Mucosa of descending colon (tissue), 3 donors: ENCODE results near the gene EIF3D. TPM values are rescaled to one million over a fixed set of nuclear protein-coding genes. Genes with fewer than 3 reads are reported as not detected.

Source experiments
- ATAC-seq: fragments of 200-7000 bp; cut with Tn5 transposase; one replicate; pipeline ENCODE4 v1.9.1; 2020; ENCODE audit warnings: mild to moderate bottlenecking, moderate library complexity
- DNase-seq, 3 donors: peaks; one replicate each; pipeline ENCODE4 v3.0.0-alpha.2; 2020
- H3K36me3 ChIP-seq: fragments of 200-600 bp; one replicate; pipeline ENCODE4 v1.8.0; 2021; ENCODE audit warnings: low read depth, mild to moderate bottlenecking
- H3K4me1 ChIP-seq: fragments of 200-600 bp; one replicate; pipeline ENCODE4 v1.8.0; 2021; ENCODE audit warnings: low read depth, mild to moderate bottlenecking
- H3K4me3 ChIP-seq: fragments of 200-600 bp; one replicate; pipeline ENCODE4 v1.8.0; 2021; ENCODE audit warnings: mild to moderate bottlenecking
- H3K9me3 ChIP-seq: fragments of 200-600 bp; one replicate; pipeline ENCODE4 v1.8.0; 2021; ENCODE audit warnings: mild to moderate bottlenecking
- intact Hi-C, 2 donors: fragments of 100-400 bp; cut with DNase I in 1 of 2; cut with micrococcal nuclease in 1 of 2; formaldehyde crosslinking; loops; one replicate each; pipeline versions ENCODE4 v1.11.0 to v1.11.1; 2022; cut with DNase I, micrococcal nuclease
- total RNA-seq, 3 donors: library from RNA; stranded (reverse); fragmentation: NEBNext Ultra II Directional in 2 of 3; extraction: Animal tissue kit (Norgen Biotek cat#: 25700) in 2 of 3; gene quantifications; one replicate each; pipeline versions ENCODE4 v1.2.1 to v1.2.4, GENCODE V29; 2021 to 2023
- TF ChIP-seq, protein P1 (sequence below): fragments of 200-600 bp; IDR thresholded peaks from one replicate; pipeline ENCODE4 v1.8.0; 2022; ENCODE audit warnings: antibody characterized with exemption, mild to moderate bottlenecking
- donor health status: DM: no; HTN: no; CAD: no; lungs with moderate emphysema.
- donor health status: DM: no; HTN: no; CAD: no.
- donor health status: DM: no; HTN: yes; CAD: no.

EIF3D gene
- total RNA-seq, 3 donors from 2014 or later: 135 to 145 (median 142) TPM

DNA sequence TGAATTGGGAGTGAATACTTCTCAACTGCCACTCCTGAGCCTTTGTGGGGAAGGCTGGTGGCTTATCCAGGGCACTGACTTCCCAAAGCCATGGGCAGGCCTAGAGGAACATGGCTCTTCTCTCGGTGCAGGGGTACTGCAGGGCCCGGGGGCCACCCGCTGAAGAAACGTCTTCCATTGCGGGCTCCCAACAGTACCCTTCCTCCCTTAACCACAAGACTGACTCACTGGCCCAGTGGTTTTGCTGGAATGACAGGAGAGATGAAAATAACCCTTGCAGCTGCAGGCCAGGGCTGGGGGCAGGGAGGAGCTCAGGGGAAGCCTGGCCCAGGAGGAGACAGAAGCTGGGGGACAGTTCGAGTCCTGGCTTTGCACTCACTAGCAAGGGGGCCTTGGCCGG lies 61.0 kb downstream of the EIF3D start:
- TF ChIP-seq, protein P1, sequence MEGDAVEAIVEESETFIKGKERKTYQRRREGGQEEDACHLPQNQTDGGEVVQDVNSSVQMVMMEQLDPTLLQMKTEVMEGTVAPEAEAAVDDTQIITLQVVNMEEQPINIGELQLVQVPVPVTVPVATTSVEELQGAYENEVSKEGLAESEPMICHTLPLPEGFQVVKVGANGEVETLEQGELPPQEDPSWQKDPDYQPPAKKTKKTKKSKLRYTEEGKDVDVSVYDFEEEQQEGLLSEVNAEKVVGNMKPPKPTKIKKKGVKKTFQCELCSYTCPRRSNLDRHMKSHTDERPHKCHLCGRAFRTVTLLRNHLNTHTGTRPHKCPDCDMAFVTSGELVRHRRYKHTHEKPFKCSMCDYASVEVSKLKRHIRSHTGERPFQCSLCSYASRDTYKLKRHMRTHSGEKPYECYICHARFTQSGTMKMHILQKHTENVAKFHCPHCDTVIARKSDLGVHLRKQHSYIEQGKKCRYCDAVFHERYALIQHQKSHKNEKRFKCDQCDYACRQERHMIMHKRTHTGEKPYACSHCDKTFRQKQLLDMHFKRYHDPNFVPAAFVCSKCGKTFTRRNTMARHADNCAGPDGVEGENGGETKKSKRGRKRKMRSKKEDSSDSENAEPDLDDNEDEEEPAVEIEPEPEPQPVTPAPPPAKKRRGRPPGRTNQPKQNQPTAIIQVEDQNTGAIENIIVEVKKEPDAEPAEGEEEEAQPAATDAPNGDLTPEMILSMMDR: no peak
- peaks cover 18% of the 10 kb centered on the region for H3K4me1 ChIP-seq
- no peak for ATAC-seq

DNA sequence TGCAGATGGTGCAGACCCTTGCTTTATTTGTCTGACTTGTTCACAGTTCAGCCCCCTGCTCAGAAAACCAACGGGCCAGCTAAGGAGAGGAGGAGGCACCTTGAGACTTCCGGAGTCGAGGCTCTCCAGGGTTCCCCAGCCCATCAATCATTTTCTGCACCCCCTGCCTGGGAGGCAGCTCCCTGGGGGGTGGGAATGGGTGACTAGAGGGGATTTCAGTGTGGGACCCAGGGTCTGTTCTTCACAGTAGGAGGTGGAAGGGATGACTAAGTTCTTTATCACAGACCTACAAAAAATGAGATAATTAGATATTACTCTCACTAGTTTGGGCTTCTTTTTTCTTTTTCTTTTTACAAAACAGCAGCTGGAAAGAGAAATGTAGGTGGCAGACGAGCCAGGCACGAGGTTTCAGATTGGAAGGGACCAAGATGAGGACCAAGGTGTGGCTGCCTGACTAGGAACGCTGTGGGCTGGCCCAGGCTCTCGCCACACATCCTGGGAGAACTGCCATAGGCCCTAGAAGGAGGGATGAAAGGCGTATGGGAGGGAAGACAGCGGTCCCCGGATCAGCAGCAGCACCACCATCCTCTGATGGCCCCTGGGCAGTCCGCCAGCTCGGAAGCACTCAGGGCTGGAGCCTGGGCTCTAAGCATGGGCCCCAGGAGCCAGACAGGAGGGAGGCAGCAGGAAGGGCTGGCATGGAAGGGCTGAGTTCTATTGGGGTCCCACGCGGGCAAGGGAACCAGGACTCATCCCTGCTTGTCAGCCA lies 61.7 kb downstream of the EIF3D start:
- ATAC-seq: no peak
- Histone ChIP-seq H3K36me3 (no peaks in the 10 kb centered on the region), H3K4me1 (peaks cover 18% of the 10 kb centered on the region), H3K4me3 (no peak overlapping the region), H3K9me3 (no peaks in the 10 kb centered on the region)
- TF ChIP-seq, protein P1: no peak
- intact Hi-C loops: no loop called here
- DNase-seq: peak in 2 of 3 donors; percentile 65 to 71

More for the DNA sequence above, 61.0 kb downstream of the EIF3D start:
- DNase-seq: no peak
- H3K9me3 ChIP-seq: no peaks in the 10 kb centered on the region
- intact Hi-C loops: no loop called here
- H3K36me3 ChIP-seq: no peaks in the 10 kb centered on the region
- no peak overlapping the region for H3K4me3 ChIP-seq

DNA sequence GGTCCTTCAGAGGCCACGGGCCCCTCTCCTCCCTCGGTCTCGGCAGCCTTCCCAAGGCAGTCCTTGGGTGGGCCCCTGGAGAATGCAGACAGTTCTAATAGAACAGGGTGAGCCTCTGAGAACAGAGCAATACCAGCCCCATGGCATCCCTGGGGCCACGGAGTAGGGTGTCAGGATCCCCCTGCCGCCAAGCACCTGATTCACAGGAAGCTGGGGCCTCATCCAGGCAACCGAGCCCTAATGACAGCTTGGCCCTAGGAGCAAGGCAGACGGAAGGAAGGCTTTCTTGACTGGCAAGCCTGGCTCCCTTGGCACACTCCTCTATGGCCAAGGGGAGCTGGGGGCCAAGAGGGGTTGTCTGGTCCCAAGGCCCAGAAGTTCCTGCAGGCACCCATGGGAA lies 62.7 kb downstream of the EIF3D start:
- H3K4me1 ChIP-seq: peaks cover 19% of the 10 kb centered on the region
- intact Hi-C loops: no loop called here

DNA sequence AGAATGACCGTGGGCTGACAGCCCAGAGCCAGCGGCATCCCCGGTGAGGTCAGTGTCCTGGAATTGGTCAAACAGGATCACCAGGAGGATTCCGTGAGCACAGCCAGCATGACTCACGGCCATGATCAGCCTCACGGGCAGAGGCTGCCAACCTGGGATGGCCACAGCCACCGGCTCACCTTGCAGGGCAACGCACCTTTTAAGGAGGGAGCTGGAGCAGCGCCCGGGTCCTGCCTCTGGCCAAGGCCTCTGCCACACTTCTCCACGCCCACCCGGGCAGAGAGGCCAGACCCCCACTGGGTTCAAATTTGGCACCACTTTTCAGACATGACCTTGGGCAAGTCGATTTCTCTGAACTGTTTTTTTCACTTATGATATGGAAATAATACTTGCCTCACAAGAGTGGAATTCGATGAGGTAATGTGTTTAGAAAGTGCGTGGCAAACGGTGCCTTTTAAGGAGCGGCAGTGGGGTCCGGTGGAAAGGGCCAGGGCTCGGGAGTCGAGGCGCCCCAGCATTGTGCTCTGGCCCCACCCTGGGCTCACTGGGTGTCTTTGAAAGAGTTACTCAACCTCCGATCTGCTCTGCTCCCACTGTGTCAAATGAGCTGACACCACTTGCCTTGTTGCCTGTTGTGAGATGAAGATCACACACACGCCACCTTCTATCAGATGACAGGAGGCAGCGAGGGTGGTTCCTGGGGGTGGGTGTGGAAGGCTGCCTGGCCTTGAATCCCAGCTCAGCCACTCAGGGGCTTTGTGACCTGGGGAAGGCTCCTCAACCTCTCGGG lies 63.5 kb downstream of the EIF3D start:
- no peaks in the 10 kb centered on the region for H3K36me3 ChIP-seq
- DNase-seq: peak; percentile 62 to 82 (median 79)
- H3K4me1 ChIP-seq: peaks cover 23% of the 10 kb centered on the region

More for the DNA sequence above, 62.7 kb downstream of the EIF3D start:
- Histone ChIP-seq H3K9me3 (no peaks in the 10 kb centered on the region), H3K4me3 (no peak overlapping the region), H3K36me3 (no peaks in the 10 kb centered on the region)
- TF ChIP-seq, protein P1: no peak
- no peak for DNase-seq
- no peak for ATAC-seq

DNA sequence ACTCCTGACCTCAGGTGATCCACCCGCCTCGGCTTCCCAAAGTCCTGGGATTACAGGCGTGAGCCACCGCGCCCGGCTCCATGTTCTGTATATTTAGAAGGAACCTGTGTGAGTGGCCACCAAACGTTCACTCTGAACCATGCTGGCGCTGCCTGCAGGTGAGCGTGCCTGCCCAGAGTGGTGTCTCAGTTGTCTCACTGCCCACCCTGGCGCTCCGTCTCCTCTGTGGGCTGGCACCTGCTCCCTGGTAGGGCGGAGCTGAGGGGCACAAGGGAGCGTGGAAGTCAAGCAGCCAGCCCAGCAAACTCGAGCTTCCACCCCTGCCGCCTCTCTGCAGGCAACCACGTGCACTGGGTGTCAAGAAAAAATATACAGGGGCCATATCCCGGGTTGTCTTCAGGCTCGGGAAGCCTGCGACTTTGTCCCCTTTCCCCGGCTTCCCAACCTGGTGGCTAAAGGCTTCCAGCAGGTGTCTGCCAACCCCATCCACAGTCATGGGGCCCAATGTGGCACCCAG lies 64.2 kb downstream of the EIF3D start:
- TF ChIP-seq, protein P1: no peak
- DNase-seq: no peak
- no peak for ATAC-seq
- Histone ChIP-seq H3K36me3 (no peaks in the 10 kb centered on the region), H3K4me1 (peaks cover 17% of the 10 kb centered on the region), H3K9me3 (no peaks in the 10 kb centered on the region), H3K4me3 (no peak overlapping the region)
- intact Hi-C loops: no loop called here

More for the DNA sequence above, 63.5 kb downstream of the EIF3D start:
- Histone ChIP-seq H3K4me3 (no peak overlapping the region), H3K9me3 (no peaks in the 10 kb centered on the region)
- intact Hi-C loops: no loop called here
- peak; percentile 84 for ATAC-seq
- TF ChIP-seq, protein P1: no peak
